NCI-H1417 treated with DMSO at 0.1 percent for 48 hours (cell line): ENCODE results near the gene MLPH.
"Not testable (repeated sequence)": the region's sequence is repeated elsewhere in the genome, so short reads cannot be mapped to it uniquely, and the experiment has no call there.

Source experiments
- DNase-seq: peaks from one replicate; lab custom pipeline; 2025; lab: John Stamatoyannopoulos, UW

Gene MLPH

GRCh38 chr2:237458519-237458918, 28.5 kb upstream of the MLPH start:
- DNase-seq = no peak

GRCh38 chr2:237459226-237459625, 27.8 kb upstream of the MLPH start:
- DNase-seq = no peak

- no peak for DNase-seq
Observed at GRCh38 chr2:237459741-237460174, 27.3 kb upstream of the MLPH start.

GRCh38 chr2:237464757-237465391, 22.2 kb upstream of the MLPH start:
- no peak for DNase-seq

- no peak for DNase-seq
Observed at GRCh38 chr2:237465515-237466148, 21.4 kb upstream of the MLPH start.

- no peak for DNase-seq
Observed at GRCh38 chr2:237466211-237466610, 20.8 kb upstream of the MLPH start.

GRCh38 chr2:237467447-237468179, 19.4 kb upstream of the MLPH start:
- no peak for DNase-seq

- not testable (repeated sequence) for DNase-seq
Observed at GRCh38 chr2:237469410-237469809, 17.6 kb upstream of the MLPH start.

- DNase-seq = no peak
Observed at GRCh38 chr2:237469849-237470248, 17.2 kb upstream of the MLPH start.

GRCh38 chr2:237470914-237471313, 16.1 kb upstream of the MLPH start:
- no peak for DNase-seq

- no peak for DNase-seq
Observed at GRCh38 chr2:237471438-237472186, 15.4 kb upstream of the MLPH start.

GRCh38 chr2:237472187-237472712, 14.8 kb upstream of the MLPH start:
- no peak for DNase-seq

- DNase-seq = no peak
Observed at GRCh38 chr2:237472909-237473877, 13.9 kb upstream of the MLPH start.

- DNase-seq = no peak
Observed at GRCh38 chr2:237473878-237474441, 13.1 kb upstream of the MLPH start.

- no peak for DNase-seq
Observed at GRCh38 chr2:237474442-237474911, 12.6 kb upstream of the MLPH start.

GRCh38 chr2:237474931-237475703, 11.9 kb upstream of the MLPH start:
- no peak for DNase-seq

- DNase-seq = no peak
Observed at GRCh38 chr2:237475704-237476141, 11.3 kb upstream of the MLPH start.

GRCh38 chr2:237478095-237478494, 9.0 kb upstream of the MLPH start:
- DNase-seq = no peak

- no peak for DNase-seq
Observed at GRCh38 chr2:237478979-237479378, 8.1 kb upstream of the MLPH start.

GRCh38 chr2:237479747-237480146, 7.3 kb upstream of the MLPH start:
- no peak for DNase-seq
